Stimulated activated CD4-positive, alpha-beta T cell treated with anti-CD3 and anti-CD28 coated beads, Interleukin-2, amount 100 ng/mL, for 48 hours (primary cell): ENCODE measurements around the gene EFCAB9.

Experiments
- DNase-seq, 2 donors: peaks; one replicate each; pipeline ENCODE4 v3.0.0-alpha.2; 2020

The EFCAB9 gene

GRCh38 chr5:172245046-172245445 lies 51.1 kb downstream of the EFCAB9 start:
- DNase-seq = no peak

- no peak for DNase-seq
These were observed 51.7 kb downstream of the EFCAB9 start for GRCh38 chr5:172245703-172246125.

- no peak for DNase-seq
These were observed 54.7 kb downstream of the EFCAB9 start for GRCh38 chr5:172248637-172249036.

GRCh38 chr5:172251419-172251818 lies 57.4 kb downstream of the EFCAB9 start:
- DNase-seq = no peak

- DNase-seq = no peak
These were observed 58.5 kb downstream of the EFCAB9 start for GRCh38 chr5:172252501-172252900.
